Stomach (tissue), 9 donors: ENCODE results near the gene MUC16. TPM values are rescaled to one million over a fixed set of nuclear protein-coding genes. Genes with fewer than 3 reads are reported as not detected.

Experiments
- DNase-seq, 2 donors: peaks; one replicate each; pipeline versions ENCODE4 v3.0.0 to v3.0.0-alpha.2; 2013 to 2019
- H3K27ac ChIP-seq, 5 donors: fragments of 200-600 bp in 4 of 5; sonication (generic) in 4 of 5; one replicate each; pipeline ENCODE4 v1.5.1; 2013 to 2019; ENCODE audit warnings: mild to moderate bottlenecking in 1 of 5, moderate library complexity in 1 of 5
- H3K27me3 ChIP-seq, 3 donors: fragments of 200-600 bp; sonication (generic); one replicate each; pipeline ENCODE4 v1.5.1; 2017 to 2019; ENCODE audit warnings: mixed run types in 1 of 3
- H3K36me3 ChIP-seq, 4 donors: fragments of 200-600 bp; sonication (generic); 1 replicate in 3 of 4; 2 replicates in 1 of 4; pipeline ENCODE4 v1.5.1; 2016 to 2019
- H3K4me1 ChIP-seq, 4 donors: fragments of 200-600 bp; sonication (generic); one replicate each; pipeline ENCODE4 v1.5.1; 2016 to 2019
- H3K4me3 ChIP-seq, 4 donors: fragments of 200-600 bp; sonication (generic) in 3 of 4; one replicate each; pipeline ENCODE4 v1.5.1; 2016 to 2019; ENCODE audit warnings: mild to moderate bottlenecking in 1 of 4
- H3K9me3 ChIP-seq, 4 donors: fragments of 200-600 bp; sonication (generic); one replicate each; pipeline ENCODE4 v1.5.1; 2016 to 2019
- CTCF ChIP-seq, 7 experiments: fragments of 450-650 bp in 4 of 7; fragments of 200-600 bp in 3 of 7; sonication (generic) in 3 of 7; IDR thresholded peaks; one replicate each; pipeline ENCODE4 v1.5.1; 2016 to 2019; ENCODE audit warnings: antibody characterized with exemption in 7 of 7, control low read depth in 2 of 7, mild to moderate bottlenecking in 1 of 7
- EP300 ChIP-seq: sonication (generic); formaldehyde crosslinking; IDR thresholded peaks from one replicate; pipeline ENCODE4 v1.6.1; 2017; ENCODE audit warnings: antibody characterized with exemption
- POLR2A ChIP-seq, 4 donors: fragments of 450-650 bp; IDR thresholded peaks; one replicate each; pipeline ENCODE4 v1.6.1; 2016; ENCODE audit warnings: antibody characterized with exemption in 4 of 4, control low read depth in 2 of 4, mild to moderate bottlenecking in 1 of 4, moderate library complexity in 1 of 4
- POLR2AphosphoS5 ChIP-seq, 3 donors: sonication (generic); formaldehyde crosslinking; IDR thresholded peaks; one replicate each; pipeline ENCODE4 v1.6.1; 2016; ENCODE audit warnings: antibody characterized with exemption in 3 of 3
- WGBS, 5 donors: extraction: QIAGEN DNeasy Blood & Tissue Kit in 3 of 5; methylation state at CpG; one replicate each; pipeline versions ENCODE4 v1.1.5 to v1.1.7; 2013 to 2018; 5-methylcytosine and 5-hydroxymethylcytosine counted together
- intact Hi-C: fragments of 100-400 bp; cut with DNase I; formaldehyde crosslinking; loops from one replicate; pipeline ENCODE4 v1.15.1; 2023; ENCODE audit warnings: low total_unique reads
- polyA plus RNA-seq, 3 donors: library from polyadenylated mRNA; stranded (reverse); fragments of 200-250 nt; gene quantifications; one replicate each; pipeline ENCODE4 v1.2.3, GENCODE V29; 2013
- total RNA-seq, 5 donors: library from RNA; depleted of rRNA; stranded (reverse); fragments of >200 nt; gene quantifications; one replicate each; pipeline versions ENCODE4 v1.1.0 to v1.2.3, GENCODE V29; 2014 to 2016
- donor health status: healthy with polysubstance abuse.
- donor health status: Bipolar disorder and iron deficiency.
- donor health status: healthy.

The MUC16 gene
- total and polyA plus RNA-seq, 8 donors = 0.28 to 0.55 (median 0.45) TPM; not detected in 5

- Histone ChIP-seq H3K36me3 (no peaks in the 10 kb centered on the region), H3K4me1 (no peaks in the 10 kb centered on the region), H3K27ac (no peak overlapping the region), H3K4me3 (no peak overlapping the region), H3K27me3 (peaks cover 0 to 50% (median 0%) of the 10 kb centered on the region in 3 donors), H3K9me3 (no peaks in the 10 kb centered on the region)
- no peak for DNase-seq
- intact Hi-C loops = no loop called here
- TF ChIP-seq CTCF (IDR thresholded peaks at IDR 0.05) (no peak), POLR2A (IDR thresholded peaks at IDR 0.05) (no peak), EP300 (no peak), POLR2AphosphoS5 (IDR thresholded peaks at IDR 0.05) (no peak)
- 12 to 21% (median 19%) methylated on average over 7 of the region's 7 CpGs for WGBS, 5 donors
Measured at GRCh38 chr19:9014803-9015202, 4.6 kb upstream of the MUC16 start.

- no peak for TF ChIP-seq POLR2A (IDR thresholded peaks at IDR 0.05)
- TF ChIP-seq POLR2AphosphoS5 (IDR thresholded peaks at IDR 0.05) = no peak
- no peak for TF ChIP-seq EP300
- no peak for TF ChIP-seq CTCF (IDR thresholded peaks at IDR 0.05)
- WGBS, 5 donors = 89 to 100% (median 92%) methylated on average over 1 of the region's 1 CpG
Measured at GRCh38 chr19:9013988-9014387, 3.8 kb upstream of the MUC16 start.

GRCh38 chr19:9011875-9012274 lies 1.7 kb upstream of the MUC16 start:
- 57 to 83% (median 63%) methylated on average over 2 of the region's 2 CpGs for WGBS, 5 donors
- H3K9me3 ChIP-seq = no peaks in the 10 kb centered on the region
- peaks cover 0 to 56% (median 0%) of the 10 kb centered on the region in 3 donors for H3K27me3 ChIP-seq
- no peaks in the 10 kb centered on the region for H3K36me3 ChIP-seq
- H3K4me3 ChIP-seq = no peak overlapping the region
- H3K4me1 ChIP-seq = no peaks in the 10 kb centered on the region
- TF ChIP-seq POLR2A (IDR thresholded peaks at IDR 0.05) (no peak), EP300 (no peak), CTCF (IDR thresholded peaks at IDR 0.05) (no peak), POLR2AphosphoS5 (IDR thresholded peaks at IDR 0.05) (no peak)
- H3K27ac ChIP-seq = no peak overlapping the region
- intact Hi-C loops = no loop called here
- DNase-seq = no peak

More at GRCh38 chr19:9013988-9014387, 3.8 kb upstream of the MUC16 start:
- H3K36me3 ChIP-seq = no peaks in the 10 kb centered on the region
- no peak for DNase-seq
- H3K4me1 ChIP-seq = no peaks in the 10 kb centered on the region
- no peaks in the 10 kb centered on the region for H3K9me3 ChIP-seq
- H3K27ac ChIP-seq = no peak overlapping the region
- H3K4me3 ChIP-seq = no peak overlapping the region
- intact Hi-C loops = no loop called here
- H3K27me3 ChIP-seq = peaks cover 0 to 56% (median 0%) of the 10 kb centered on the region in 3 donors

- intact Hi-C loops = no loop called here
- Histone ChIP-seq H3K9me3 (no peaks in the 10 kb centered on the region), H3K4me1 (no peaks in the 10 kb centered on the region), H3K27ac (no peak overlapping the region), H3K36me3 (no peaks in the 10 kb centered on the region), H3K27me3 (peaks cover 0 to 56% (median 0%) of the 10 kb centered on the region in 3 donors), H3K4me3 (no peak overlapping the region)
- no peak for DNase-seq
- TF ChIP-seq CTCF (IDR thresholded peaks at IDR 0.05) = no peak
- TF ChIP-seq POLR2A (IDR thresholded peaks at IDR 0.05) = no peak
- TF ChIP-seq POLR2AphosphoS5 (IDR thresholded peaks at IDR 0.05) = no peak
- TF ChIP-seq EP300 = no peak
- WGBS, 5 donors = 48 to 72% (median 52%) methylated on average over 8 to 12 of the region's 12 CpGs
Measured at GRCh38 chr19:9010693-9011092, 484 bp upstream of the MUC16 start.
